PC-9 (cell line): ENCODE data around the gene MACC1.

ENCODE experiments used
- EZH2 ChIP-seq: fragments of 200-600 bp; sonication (generic); IDR thresholded peaks from 2 replicates; pipeline ENCODE4 v1.8.0; 2017; ENCODE audit warnings: antibody characterized with exemption, low read depth
- TF ChIP-seq, protein P1 (sequence below): fragments of 200-600 bp; sonication (generic); conservative IDR thresholded peaks from 2 replicates; pipeline ENCODE4 v1.6.1; 2017; ENCODE audit warnings: mixed run types, antibody characterized with exemption, mild to moderate bottlenecking, moderate library complexity

DNA sequence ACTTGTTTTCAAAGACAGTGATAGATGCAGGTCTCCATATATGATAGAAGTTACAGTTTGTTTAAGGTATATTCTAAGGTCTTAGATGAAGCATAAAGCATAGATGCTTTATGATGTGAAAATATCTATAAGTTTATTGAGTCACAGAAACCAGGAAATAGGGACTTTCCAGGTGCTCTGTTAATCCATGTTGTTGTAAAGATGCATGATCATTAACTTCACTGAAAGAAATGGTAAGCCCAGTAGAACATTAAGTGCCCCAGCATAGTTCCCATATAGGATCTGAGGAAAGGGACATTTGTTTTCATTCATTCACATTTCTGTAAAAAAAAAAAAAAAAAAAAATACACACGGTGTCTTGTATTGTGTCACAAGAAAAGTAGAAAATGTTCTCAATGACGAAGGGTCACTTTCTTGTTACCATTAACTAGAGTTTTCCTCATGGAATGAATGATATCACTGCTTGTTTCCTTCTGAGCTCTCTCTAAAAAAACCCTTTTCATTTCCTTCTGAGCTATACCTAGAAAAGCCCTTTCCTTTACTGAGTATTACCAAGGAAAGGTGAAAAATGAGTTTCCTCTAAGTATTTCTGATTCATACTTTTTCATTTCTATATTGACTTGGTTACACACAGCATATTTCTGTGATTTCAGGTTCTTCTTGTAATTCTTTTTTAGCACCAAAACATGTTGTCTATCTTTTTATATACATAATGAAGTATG is 105.2 kb downstream of the MACC1 start:
- TF ChIP-seq, protein P1, sequence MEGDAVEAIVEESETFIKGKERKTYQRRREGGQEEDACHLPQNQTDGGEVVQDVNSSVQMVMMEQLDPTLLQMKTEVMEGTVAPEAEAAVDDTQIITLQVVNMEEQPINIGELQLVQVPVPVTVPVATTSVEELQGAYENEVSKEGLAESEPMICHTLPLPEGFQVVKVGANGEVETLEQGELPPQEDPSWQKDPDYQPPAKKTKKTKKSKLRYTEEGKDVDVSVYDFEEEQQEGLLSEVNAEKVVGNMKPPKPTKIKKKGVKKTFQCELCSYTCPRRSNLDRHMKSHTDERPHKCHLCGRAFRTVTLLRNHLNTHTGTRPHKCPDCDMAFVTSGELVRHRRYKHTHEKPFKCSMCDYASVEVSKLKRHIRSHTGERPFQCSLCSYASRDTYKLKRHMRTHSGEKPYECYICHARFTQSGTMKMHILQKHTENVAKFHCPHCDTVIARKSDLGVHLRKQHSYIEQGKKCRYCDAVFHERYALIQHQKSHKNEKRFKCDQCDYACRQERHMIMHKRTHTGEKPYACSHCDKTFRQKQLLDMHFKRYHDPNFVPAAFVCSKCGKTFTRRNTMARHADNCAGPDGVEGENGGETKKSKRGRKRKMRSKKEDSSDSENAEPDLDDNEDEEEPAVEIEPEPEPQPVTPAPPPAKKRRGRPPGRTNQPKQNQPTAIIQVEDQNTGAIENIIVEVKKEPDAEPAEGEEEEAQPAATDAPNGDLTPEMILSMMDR: no peak
- no peak for TF ChIP-seq EZH2
